Fibroblast of skin of scalp (primary cell): ENCODE data around the gene HMGCS1.
"Not testable (repeated sequence)": the region's sequence is repeated elsewhere in the genome, so short reads cannot be mapped to it uniquely, and the experiment has no call there.

ENCODE experiments used
- DNase-seq: peaks from one replicate; pipeline ENCODE4 v3.0.0-alpha.2; 2013

Gene HMGCS1

DNA sequence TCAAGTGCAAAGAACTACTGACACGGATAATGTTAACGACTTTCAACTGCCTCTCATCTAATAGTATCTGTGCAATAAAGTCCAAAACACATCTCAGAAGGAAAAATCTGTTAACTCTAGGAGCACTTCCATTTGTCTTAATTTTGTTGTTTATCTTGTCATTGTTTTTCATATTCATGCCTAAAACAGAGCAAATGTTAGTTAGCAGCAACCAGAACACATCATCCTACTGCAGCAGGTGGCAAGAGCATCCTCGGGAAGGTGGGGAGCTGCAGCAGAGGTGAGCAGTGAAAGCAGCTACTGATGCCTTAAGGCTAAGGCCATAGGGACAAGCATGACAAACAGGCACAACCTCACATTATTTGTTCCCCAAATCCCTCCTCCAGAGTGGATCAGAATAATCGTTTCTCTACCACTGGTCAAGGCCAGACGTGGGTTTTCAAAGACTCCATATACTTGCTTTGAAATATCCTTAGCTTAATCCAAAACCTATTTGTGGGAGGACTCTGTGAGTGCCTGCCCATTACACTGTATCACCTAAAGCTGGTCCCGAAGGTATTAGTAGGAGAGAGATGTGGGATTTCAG, 1.0 kb downstream of the HMGCS1 start:
- no peak for DNase-seq

DNA sequence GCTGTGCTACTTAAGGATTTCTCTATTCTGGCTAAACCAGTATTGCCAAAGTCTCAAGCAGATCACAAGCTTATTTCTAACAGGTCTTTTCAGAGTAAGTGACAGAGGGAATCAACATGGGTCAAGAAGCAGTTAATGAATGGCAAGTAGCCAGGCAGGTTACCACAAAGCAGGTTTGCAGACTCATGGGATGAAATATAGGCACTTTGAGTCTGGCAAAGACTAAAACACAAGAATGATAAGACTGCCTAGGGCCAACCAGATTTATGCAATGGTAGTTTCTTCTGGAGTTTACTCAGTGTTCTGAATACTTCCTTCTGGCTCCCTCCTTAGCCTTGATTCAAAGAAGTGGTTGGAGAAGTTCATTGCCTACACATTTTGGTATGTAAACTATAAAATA, 3.6 kb downstream of the HMGCS1 start:
- DNase-seq: no peak

DNA sequence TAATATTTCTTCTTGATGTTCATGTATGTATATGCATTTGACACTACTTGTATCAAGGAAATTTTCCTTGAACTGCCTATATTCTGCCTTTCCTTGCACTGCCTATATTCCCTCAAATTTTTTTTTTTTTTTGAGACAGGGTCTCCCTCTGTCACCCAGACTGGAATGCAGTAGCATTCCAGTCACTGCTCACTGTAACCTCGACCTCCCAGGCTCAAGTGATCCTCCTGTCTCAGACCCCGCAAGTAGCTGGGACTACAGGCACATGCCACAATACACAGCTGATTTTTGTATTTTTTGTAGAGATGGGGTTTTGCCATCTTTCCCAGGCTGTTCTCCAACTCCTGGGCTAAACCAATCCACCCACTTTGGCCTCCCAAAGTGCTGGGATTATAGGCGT, 4.1 kb downstream of the HMGCS1 start:
- no peak for DNase-seq

DNA sequence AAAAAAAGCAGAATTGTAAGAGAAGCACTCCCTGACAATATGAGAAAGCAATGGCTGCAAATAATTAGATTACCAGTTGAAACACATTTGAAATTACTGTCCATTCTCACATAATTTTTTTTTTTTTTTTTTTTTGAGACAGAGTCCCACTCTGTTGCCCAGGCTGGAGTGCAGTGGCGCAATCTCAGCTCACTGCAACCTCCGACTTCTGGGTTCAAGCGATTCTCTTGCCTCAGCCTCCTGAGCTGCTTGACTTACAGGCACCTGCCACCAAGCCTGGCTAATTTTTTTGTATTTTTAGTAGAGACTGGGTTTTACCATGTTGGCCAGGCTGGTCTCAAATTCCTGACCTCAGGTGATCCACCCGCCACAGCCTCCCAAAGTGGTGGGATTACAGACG, 6.3 kb downstream of the HMGCS1 start:
- not testable (repeated sequence) for DNase-seq

DNA sequence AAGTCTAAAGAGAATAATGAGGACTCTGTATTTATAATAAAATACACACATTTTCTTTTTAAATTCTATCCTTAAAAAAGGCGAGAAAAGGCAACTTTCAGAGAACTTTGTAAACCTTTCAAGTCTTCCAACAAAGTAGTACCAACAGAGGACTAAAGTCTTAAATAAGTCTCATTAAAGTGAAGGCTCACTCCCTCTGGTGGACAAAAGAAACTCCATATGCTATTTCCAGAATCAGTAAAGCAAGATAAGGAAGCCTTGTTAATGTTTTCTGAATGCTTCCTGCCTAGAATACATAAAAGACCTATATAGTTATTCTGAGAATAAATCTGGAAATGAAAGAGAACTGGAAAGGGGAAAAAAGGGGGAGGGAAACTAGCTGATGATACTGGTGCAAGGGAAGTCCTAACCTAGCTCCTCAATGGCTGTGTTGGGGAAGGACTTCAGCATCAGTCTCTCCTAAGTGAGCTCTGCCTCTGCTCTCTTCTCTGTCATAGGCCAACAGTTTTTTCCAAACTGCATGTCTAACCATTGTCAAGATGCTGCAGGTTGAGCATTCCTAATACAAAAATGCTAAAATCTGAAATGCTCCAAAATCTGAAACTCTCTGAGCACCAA, 7.2 kb downstream of the HMGCS1 start:
- DNase-seq: peak; percentile 71

DNA sequence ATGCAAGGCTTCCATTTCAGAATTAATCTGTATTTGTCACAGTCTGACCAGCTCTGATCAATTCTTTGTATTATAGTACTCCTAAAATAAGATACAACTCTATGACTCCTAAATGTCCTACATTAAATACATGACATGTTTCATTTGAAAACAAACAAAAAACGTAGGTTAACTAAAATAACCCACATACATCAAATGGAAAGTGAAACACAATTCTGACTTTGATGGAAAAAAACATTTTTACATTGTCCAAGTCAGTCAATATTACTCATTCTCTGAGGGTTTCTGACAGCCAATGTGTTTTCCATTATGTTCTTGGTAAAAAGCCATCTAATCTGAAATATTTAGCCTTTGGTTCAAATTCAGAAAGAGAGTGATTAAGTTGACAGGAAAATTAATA, 8.7 kb downstream of the HMGCS1 start:
- DNase-seq: peak; percentile 38

DNA sequence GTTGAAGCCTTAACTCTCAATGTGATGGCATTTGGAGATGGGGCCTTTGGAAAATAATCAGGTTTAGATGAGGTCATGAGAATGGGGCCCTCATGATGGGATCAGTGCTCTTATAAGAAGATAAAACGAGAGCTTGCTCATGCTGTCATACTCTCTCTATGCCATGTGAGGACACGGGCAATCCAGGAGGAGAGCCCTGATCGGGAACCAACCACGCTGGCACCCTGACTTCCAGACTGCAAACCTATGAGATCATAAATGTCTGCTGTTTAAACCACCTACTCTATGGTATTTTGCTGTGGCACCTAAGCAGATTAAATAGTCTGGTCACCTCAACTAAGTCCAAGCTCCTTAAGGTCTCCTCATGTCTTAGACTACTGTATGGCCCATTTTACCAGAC, 10.0 kb downstream of the HMGCS1 start:
- no peak for DNase-seq

DNA sequence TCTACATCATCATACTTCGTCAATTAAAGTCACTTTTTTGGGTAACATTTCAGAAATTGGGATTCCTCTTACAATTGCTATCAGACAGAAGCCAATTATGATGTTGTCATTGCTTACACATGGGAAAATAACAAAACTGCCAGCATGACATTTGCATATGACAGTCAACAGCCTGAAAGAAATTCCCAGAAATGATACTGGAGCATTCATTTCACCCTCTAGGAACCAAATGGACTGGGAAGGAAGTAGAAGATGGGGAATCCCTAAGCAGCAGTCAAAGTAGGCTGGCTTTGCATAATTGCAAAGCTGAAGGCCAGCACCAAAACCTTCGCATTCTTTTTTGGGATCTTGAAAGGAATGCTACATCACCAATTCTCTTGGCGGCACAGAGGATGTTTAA, 10.7 kb downstream of the HMGCS1 start:
- no peak for DNase-seq

DNA sequence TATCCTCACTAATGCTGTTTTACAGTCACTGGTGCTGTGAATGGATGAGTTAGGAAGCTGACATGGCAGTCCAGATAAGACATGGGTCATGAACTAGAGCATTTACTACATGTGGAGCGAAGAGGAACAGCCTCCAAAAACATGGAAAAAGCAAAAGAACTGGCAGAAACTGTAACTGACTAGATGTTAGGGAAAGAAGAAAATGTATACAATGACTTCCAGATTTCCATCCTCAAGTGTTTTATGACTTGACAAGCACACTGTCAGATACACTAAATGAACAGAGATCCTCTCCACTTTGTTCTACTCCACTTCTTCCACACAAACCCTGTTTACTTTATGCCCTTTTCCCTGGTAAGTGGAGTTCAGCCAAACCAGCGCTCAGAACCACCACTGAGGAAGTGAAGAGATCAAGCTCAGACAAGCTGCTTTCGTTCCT, 11.5 kb downstream of the HMGCS1 start:
- no peak for DNase-seq

DNA sequence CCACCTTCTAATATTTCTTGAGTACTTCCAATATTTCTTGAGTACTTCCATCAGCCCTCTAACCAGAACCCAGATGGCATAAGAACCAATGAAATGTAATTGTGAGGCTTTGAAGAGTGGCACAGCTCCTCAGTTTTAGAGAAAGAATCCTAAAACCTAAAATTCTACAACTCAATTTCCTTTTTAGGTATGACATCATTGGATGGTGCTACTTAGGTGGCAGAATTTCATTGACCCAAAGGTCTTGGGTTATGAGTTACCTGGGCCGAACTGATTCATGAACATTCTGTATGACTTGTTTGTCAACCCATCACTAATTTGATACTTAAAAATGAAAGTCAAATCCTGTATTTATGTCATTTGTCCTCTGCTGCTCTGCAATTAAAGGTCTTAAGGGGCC, 13.1 kb downstream of the HMGCS1 start:
- no peak for DNase-seq

DNA sequence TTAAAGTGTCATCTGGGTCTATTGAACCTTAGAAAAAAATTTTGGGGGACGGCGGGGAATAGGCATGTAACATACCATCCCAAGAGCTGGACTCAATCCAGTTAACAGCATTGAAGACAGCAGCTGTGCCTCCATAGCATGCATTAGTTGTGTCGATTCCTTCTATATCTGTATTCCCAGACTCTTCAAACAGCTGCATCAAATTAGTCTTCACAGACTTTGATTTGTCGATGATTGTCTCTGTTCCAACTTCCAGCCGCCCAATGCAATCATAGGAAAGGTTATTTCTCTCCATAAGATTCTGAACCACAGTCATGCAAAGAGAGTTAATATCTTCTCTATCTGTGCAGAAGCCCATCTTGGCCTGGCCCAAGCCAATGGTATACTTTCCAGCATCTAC, 14.8 kb downstream of the HMGCS1 start:
- DNase-seq: no peak

DNA sequence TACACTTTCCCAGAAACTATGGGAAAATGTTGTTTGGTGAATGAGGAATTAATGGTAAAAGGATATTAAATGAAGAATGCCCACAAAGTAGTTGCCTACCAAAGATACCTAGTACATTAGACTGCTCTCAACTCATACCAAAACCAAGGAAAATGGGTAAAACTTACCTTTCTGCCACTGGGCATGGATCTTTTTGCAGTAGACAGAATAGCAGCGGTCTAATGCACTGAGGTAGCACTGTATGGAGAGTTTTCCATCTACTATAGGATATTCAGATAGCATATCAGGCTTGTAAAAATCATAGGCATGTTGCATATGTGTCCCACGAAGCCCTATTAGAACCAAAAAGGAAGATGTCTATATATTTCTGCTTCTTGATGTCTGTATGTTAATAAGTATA, 16.4 kb downstream of the HMGCS1 start:
- no peak for DNase-seq

DNA sequence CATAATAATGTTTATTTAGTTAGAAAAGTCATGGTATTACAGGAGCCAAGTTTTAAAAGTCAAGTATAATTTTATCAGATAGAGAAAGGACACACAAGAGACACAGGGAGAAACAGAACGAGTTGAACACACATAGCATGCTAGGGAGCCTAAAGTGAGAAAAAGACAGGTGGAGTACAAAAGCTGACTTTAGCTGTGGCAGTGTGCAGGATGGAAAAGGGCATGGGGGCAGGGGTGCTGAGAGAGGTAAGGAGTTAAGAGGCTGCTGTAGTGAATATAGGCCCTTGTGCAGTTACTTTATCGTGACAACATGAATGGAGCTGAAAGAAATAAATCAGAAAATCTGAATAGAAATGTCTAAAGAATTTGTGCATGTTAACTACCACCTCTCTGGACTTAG, 18.0 kb downstream of the HMGCS1 start:
- DNase-seq: no peak

DNA sequence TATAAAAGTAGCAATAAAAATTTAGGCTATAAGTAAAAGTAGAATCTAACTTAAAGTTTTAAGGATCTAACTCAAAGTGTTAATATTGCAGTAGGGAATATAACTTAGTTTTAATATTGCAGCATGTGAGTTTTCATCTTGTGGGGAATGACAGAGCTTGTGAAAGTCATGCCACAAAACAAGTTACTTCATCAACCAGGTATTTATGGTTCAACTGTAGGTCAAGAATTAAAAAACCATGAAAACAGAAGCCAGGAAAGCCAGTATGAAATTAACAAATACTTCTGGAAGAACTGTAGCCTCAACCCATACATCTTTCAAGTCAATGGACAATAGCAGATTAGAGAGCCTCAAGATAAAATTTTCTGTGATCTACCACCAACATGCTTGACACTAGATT, 19.0 kb downstream of the HMGCS1 start:
- no peak for DNase-seq

DNA sequence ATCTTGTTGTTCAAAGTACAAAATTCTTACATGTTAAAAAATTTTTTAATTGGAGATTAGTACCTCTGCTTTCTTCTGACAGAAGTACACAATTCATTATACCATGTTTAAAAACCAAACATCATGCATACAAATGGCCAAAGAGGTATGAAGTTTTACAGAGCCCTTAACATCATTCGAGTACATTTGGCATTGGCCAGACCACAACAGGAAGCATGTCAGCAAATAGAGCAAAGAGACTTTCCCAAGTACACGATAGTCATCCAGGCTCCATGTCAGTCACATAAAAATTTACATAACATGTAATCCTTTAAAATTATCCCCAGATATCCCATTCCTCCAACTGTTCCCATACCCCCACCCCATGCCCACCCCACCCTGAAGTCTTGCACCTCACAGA, 22.5 kb downstream of the HMGCS1 start:
- DNase-seq: no peak

DNA sequence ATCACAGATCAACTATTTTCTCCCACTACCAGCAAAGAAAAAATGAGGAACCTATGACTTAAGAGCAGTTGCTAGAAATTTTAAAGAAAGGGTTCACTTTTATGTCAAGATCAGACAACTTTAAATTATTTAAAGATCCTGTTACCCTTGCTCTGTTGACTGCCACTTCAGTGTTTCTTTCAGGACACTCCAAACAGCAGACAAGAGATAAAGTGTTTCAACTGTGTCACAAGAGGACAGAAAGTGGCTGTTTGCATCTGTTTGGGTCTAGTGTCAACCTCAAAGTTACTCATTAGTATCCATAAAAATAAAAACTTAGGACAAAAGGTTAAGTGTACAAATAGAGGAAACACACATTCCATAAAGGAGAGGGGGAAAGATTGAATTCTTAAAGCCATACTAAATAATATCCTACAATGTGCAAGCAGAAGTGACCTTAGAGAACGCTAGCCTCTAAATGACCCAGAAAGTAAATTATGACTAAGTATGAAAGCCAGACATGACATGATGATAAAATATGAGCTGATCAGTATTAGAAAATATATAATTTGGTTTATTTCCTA, 24.9 kb downstream of the HMGCS1 start:
- no peak for DNase-seq

DNA sequence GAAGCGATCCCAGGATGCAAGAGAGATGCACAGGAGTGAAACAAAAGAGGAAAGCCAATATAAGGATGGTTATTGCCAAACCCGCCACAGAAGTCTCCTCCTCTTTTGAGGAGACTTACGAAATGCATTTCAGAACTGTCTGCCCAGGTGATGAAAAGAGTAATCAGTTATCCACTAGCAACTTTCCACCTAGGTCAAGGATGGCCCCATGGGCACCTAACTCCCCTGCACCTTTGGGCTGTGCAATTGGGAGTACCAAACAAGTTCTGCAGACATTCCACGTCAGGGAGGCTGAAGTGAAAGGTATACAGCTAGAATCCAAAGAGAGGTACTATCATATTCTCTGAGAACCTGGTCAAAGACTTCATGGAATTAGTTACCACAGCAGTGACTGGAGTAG, 25.7 kb downstream of the HMGCS1 start:
- no peak for DNase-seq

DNA sequence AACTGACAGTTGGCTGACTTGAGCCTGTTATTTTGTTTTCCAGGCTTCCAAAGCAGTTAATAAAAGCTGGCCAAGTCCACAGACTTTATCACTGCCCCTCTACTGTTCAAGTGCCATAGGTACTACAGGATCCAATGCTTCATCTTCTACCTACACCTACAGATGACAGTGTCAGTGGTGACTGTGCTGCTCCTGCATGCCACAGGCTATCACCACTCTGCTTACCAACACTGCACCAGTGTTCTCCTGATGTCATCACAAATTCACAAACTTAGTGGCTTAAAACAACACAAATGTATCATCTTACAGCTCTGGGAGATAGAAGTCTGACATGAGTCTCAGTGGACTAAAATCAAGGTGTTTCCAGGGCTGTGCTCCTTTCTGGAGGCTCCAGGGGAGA, 26.6 kb downstream of the HMGCS1 start:
- DNase-seq: no peak

DNA sequence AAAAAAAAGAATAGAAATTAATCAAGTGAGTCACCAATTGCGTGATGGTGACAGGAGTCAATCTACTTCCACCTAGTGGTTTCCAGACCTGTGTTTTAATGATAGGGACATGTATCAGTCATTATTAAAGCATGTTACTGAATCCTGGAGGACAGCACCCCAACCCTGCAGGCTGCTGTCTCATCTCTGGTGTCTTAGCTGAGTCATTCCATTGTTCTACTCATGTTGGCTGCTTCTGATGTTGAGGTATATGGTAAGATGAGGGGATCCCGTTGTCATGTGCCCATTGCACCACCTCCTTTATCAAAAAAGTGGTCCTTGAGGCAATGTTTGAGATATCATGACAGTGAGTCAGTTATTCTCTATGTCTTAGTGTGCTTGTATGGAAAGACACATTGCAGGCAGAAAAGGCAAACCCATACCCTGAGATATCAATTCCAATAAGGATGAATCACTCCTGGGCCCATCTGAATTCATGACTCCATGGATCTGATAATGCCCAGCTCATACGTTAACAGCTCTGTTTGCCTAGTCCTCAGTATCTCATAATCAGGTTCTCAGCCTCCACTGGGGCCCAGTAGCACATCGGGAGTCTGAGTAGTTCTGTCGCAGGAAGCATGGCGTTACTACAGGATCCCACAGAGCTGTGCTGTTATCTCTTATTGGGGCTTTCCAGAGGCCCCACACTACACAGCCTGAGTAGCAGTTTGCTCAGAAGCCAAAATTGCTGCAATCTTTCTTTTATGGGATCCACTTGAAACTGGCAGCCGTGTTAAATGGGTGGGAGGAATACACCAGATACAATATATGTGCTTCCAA, 31.2 kb downstream of the HMGCS1 start:
- DNase-seq: no peak

DNA sequence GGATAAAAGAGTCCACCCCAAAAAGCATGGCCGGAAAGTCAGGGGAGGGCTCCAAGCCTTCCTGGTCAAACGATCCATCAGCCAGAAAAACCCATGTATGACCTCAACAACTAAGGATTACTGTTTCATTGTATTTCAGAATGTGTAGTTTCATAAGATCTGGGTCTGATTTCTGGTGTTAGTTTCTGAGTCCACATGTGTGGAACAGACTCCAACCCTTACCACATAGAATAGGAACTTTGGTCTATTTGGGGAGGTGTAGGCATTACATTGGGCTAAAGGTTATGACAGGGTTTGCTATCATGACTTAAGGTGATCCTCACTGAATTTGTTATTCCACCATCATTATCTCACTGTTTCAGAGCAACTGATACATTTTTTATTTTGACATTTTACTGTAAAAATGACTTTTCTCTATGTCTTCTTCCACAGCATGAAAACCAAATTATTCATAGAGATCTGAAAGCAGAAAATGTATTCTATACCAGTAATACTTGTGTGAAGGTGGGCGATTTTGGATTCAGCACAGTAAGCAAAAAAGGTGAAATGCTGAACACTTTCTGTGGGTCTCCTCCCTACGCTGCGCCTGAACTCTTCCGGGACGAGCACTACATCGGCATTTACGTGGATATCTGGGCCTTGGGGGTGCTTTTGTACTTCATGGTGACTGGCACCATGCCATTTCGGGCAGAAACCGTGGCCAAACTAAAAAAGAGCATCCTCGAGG, 33.5 kb downstream of the HMGCS1 start:
- no peak for DNase-seq

DNA sequence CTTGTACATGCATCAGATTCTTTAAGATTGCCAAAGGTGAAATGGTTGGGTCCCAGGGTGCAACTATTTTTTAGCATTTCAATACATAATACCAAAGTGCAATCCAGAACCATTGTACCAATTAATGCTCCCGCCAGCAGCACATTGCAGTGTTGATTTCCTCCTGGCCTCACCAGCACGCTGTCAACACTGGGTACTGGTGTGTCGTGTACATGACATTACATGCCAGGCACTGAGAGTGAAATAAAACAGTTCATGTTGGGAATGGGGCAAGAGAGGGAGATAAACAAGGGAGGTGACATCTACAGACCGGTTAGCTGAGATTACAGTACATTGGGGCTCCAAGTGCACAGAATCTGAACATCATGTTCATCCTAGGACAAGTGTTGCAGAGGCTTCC, 37.8 kb downstream of the HMGCS1 start:
- no peak for DNase-seq

DNA sequence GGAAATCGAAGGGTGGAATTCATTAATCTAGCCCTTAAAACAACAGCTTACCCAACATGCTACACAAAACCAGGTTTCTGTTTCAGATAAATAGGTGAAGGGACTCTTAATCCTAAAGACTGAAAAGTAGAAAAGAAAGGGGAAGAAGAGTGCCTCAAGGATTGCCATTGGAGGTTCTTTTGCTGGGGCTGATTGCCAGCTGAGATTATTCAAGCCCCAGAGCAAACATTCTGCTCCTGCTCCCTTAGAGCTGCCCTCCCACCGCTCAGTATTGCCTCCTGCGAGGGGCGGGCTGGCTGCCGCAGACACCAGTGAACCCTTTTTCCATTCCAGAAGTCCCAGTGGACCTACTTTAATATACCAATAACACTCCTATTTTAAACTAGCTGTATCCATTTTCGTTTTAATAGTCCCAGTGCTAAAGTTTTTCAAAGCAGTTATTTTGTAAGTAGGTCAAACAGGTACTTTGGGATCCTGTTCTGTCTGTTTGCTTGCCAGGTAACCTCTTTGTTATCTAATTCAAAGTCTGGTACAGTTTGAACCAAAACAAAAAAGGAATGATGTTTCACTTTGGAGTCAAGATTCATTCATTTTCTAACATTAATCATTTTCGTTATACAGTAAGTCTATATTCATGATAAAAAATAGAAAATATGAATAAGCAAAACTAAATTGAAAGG, 38.6 kb downstream of the HMGCS1 start:
- DNase-seq: no peak

DNA sequence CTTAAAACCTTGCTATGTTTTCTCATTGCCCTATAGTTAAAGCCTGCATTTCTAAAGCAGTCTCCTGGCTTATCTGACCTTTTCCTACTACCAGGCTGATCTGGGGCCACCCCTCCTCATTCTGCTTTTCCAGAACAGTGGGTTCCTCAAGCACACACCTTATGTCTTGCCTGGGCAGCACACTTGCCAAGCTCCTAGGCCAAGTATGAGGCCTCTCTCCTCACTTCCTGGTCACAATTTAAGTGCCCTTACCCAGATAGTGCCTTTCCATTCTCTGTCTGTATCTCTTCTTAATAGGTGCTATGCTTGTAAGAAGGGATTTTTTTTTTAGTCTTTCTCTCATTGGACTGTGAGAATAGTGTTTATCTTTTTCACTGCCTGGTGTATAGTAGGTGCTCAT, 39.7 kb downstream of the HMGCS1 start:
- DNase-seq: no peak
